Endothelial cell of umbilical vein (primary cell): ENCODE data around the gene DHCR7.

Source experiments
- EZH2 ChIP-seq: IDR thresholded peaks from 2 replicates; pipeline ENCODE4 v1.6.1; 2012; ENCODE audit warnings: borderline replicate concordance, low read depth, mild to moderate bottlenecking, moderate library complexity, low read length, inconsistent platforms; ENCODE audit not compliant: severe bottlenecking
- POLR2A ChIP-seq: IDR thresholded peaks from 2 replicates; pipeline ENCODE4 v1.6.1; 2012; ENCODE audit warnings: low read depth, mild to moderate bottlenecking, control low read depth, low read length
- POLR2AphosphoS5 ChIP-seq: IDR thresholded peaks from 2 replicates; pipeline ENCODE4 v1.6.1; 2012; ENCODE audit warnings: low read depth, mild to moderate bottlenecking, control low read depth, low read length, moderate library complexity; ENCODE audit not compliant: insufficient read depth
- TF ChIP-seq, protein P1 (sequence below), 2 donors: IDR thresholded peaks; 1 replicate in 1 of 2; 2 replicates in 1 of 2; pipeline ENCODE4 v1.5.1; 2011; ENCODE audit warnings: low read length in 2 of 2, mild to moderate bottlenecking in 2 of 2, moderate library complexity in 2 of 2, control low read depth in 1 of 2, inconsistent platforms in 1 of 2, low read depth in 1 of 2; ENCODE audit not compliant: insufficient read depth in 1 of 2; ENCODE audit errors: extremely low read depth in 1 of 2

DNA sequence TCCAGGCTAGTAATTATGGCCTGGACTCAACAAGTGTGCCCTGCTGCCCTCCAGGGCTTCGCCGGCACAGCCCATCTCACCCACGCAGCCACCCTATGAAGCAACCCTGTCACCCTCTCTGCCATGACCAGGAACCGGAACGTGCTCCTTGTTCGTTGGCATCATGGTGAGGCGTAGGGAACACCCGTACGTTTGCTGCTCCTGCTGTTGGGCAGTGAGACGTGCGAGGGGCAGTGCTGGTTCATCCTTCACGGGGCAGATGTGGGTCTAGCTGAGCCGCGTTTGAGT lies 25.5 kb upstream of the DHCR7 start:
- TF ChIP-seq EZH2 (no peak), POLR2A (no peak), POLR2AphosphoS5 (no peak)
- TF ChIP-seq, protein P1, sequence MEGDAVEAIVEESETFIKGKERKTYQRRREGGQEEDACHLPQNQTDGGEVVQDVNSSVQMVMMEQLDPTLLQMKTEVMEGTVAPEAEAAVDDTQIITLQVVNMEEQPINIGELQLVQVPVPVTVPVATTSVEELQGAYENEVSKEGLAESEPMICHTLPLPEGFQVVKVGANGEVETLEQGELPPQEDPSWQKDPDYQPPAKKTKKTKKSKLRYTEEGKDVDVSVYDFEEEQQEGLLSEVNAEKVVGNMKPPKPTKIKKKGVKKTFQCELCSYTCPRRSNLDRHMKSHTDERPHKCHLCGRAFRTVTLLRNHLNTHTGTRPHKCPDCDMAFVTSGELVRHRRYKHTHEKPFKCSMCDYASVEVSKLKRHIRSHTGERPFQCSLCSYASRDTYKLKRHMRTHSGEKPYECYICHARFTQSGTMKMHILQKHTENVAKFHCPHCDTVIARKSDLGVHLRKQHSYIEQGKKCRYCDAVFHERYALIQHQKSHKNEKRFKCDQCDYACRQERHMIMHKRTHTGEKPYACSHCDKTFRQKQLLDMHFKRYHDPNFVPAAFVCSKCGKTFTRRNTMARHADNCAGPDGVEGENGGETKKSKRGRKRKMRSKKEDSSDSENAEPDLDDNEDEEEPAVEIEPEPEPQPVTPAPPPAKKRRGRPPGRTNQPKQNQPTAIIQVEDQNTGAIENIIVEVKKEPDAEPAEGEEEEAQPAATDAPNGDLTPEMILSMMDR (IDR thresholded peaks at IDR 0.05; ENCODE audit: extremely low read depth in 1 of 2, insufficient read depth in 1 of 2, low read depth in 1 of 2, low read length in 2 of 2), result no peak
